Thoracic aorta (tissue), 2 donors: Measurements from ENCODE around the gene TTC22. TPM values are rescaled to one million over a fixed set of nuclear protein-coding genes. Genes with fewer than 3 reads are reported as not detected.

Experiments
- ATAC-seq: fragments of 150-250 bp; one replicate; pipeline ENCODE4 v1.8.0; 2017; ENCODE audit warnings: low read depth; ENCODE audit not compliant: insufficient number of reproducible peaks, low FRiP score
- DNase-seq: peaks from one replicate; pipeline ENCODE4 v3.0.0-alpha.2; 2020; ENCODE audit warnings: low spot score
- H3K27ac ChIP-seq, 2 donors: fragments of 200-600 bp; sonication (generic); 1 replicate in 1 of 2; 2 replicates in 1 of 2; pipeline ENCODE4 v1.5.1; 2016; ENCODE audit warnings: mild to moderate bottlenecking in 2 of 2, moderate library complexity in 2 of 2
- H3K27me3 ChIP-seq: fragments of 200-600 bp; sonication (generic); replicated peaks from 2 replicates; pipeline ENCODE4 v1.6.0; 2016; ENCODE audit warnings: mild to moderate bottlenecking; ENCODE audit not compliant: insufficient read depth
- H3K36me3 ChIP-seq: fragments of 200-600 bp; sonication (generic); one replicate; pipeline ENCODE4 v1.5.1; 2016
- H3K4me1 ChIP-seq, 2 donors: fragments of 200-600 bp; sonication (generic); 1 replicate in 1 of 2; 2 replicates in 1 of 2; pipeline versions ENCODE4 v1.5.1 to v1.6.0; 2016; ENCODE audit warnings: low read depth in 2 of 2, mild to moderate bottlenecking in 1 of 2; ENCODE audit not compliant: control insufficient read depth in 1 of 2
- H3K4me3 ChIP-seq: fragments of 200-600 bp; sonication (generic); 2 replicates; pipeline ENCODE4 v1.5.1; 2016; ENCODE audit warnings: mild to moderate bottlenecking
- H3K9me3 ChIP-seq: fragments of 200-600 bp; sonication (generic); 2 replicates; pipeline ENCODE4 v1.5.1; 2016
- CTCF ChIP-seq: fragments of 200-600 bp; sonication (generic); IDR thresholded peaks from one replicate; pipeline ENCODE4 v1.5.1; 2019; ENCODE audit warnings: antibody characterized with exemption
- total RNA-seq, 2 donors: library from RNA; depleted of rRNA; stranded (reverse); fragments of >200 nt; gene quantifications; one replicate each; pipeline versions ENCODE4 v1.1.0 to v1.2.3, GENCODE V29; 2016

TTC22 gene
- total RNA-seq, result under 1 TPM in 1 of 2 donors, not detected in 1; 0.63 TPM

DNA sequence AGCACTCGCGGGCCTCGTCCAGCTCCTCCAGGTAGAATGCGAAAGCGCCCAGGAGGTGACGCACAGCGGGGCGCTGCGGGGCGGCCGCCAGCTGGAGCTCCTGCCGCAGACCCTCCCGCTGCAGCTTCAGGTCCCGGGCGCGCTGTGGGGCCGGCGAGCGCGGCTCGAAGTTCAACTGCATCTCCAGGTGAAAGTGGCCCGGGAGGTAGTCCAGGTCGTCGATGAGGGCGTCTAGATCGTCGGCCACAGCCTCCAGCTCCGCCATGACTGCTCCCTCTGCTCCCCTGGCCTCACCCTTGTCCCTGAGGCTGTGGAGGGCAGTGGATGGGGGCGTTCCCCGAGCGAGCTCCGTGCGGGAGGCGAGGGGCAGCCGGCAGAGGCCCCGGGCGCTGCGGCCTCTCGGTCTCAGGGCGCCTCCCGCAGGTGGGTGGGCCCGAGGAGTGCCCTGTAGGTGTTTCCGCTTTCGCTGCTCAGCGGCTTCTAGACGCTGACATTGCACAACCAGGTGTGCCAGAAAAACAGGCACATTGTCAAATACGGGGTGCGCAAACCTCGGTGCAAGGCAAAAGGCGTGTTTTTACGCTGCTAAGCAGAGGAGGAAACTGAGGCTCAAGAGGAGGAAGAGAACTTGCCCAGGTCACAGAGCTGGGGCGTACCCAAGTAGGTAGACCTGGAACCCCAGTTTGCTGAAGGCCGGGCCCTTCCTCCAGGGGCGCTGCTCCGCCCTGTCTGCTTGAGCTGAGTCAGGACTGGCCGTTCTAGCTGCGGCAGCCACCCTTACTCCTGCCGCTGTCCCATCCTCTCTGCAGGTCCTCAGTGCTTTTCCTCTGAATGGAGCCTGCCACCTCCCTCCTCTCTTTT, at the start of gene TTC22:
Gene TTC22, minus strand, starts transcription at position 425 of the 861 bp plus-strand sequence. Its CDS starts 160 bp downstream, at position 265.
- ATAC-seq (no peak), DNase-seq (no peak)
- no peak within 1 kb of the TSS for H3K27ac ChIP-seq
- no peaks in the 10 kb centered on the region for H3K27me3 ChIP-seq
- H3K36me3 ChIP-seq, result no peaks in the 10 kb centered on the region
- peaks cover 6 to 27% of the 10 kb centered on the region in 2 donors for H3K4me1 ChIP-seq
- H3K4me3 ChIP-seq, result peak within 1 kb of the TSS; percentile 62
- no peaks in the 10 kb centered on the region for H3K9me3 ChIP-seq
- TF ChIP-seq CTCF, result peak; percentile 11

- Histone ChIP-seq H3K36me3 (peaks cover 19% of the 10 kb centered on the region), H3K27ac (no peak overlapping the region)
These were observed 49.6 kb upstream of the TTC22 start for GRCh38 chr1:54850737-54851136.

DNA sequence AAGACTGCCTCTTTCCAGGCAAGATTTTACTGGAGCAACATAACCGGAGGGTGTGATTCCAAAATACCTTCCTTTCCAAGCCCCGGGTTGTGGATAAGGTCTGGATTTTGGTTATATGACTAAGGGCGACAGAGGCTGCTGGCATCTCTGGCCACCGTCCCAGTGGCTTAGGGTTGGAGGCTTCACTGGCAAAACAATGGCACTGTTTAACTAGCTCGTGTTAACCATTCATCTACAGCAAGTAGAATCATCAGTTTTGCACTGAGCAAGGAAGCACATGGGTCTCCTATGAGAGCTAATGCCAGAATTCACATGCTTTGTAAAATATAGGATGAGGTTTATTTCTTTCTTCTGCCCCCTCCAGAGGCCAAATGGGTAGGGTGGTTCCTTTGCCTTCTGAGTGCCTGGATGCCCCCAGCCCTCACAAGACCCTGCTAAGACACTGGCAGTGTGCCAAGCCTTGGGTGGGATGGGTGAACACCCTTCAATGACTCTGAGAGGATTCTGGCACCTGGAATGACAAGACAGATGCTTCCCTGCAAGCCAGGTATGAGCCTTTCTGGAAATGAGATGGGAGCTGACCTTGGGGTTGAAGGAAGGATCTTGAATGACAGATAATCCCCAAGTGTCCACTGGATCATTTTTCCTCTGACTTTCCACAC, 49.1 kb upstream of the TTC22 start:
- H3K27me3 ChIP-seq, result no peaks in the 10 kb centered on the region
- no peak for TF ChIP-seq CTCF
- no peaks in the 10 kb centered on the region for H3K4me1 ChIP-seq
- DNase-seq (no peak), ATAC-seq (no peak)
- no peaks in the 10 kb centered on the region for H3K9me3 ChIP-seq
- no peak overlapping the region for H3K4me3 ChIP-seq
- H3K36me3 ChIP-seq, result peaks cover 19% of the 10 kb centered on the region
- no peak overlapping the region for H3K27ac ChIP-seq

More at GRCh38 chr1:54850737-54851136, 49.6 kb upstream of the TTC22 start:
- Histone ChIP-seq H3K4me1 (no peaks in the 10 kb centered on the region), H3K9me3 (no peaks in the 10 kb centered on the region), H3K27me3 (no peaks in the 10 kb centered on the region), H3K4me3 (no peak overlapping the region)
- ATAC-seq (no peak), DNase-seq (no peak)
- TF ChIP-seq CTCF, result no peak

DNA sequence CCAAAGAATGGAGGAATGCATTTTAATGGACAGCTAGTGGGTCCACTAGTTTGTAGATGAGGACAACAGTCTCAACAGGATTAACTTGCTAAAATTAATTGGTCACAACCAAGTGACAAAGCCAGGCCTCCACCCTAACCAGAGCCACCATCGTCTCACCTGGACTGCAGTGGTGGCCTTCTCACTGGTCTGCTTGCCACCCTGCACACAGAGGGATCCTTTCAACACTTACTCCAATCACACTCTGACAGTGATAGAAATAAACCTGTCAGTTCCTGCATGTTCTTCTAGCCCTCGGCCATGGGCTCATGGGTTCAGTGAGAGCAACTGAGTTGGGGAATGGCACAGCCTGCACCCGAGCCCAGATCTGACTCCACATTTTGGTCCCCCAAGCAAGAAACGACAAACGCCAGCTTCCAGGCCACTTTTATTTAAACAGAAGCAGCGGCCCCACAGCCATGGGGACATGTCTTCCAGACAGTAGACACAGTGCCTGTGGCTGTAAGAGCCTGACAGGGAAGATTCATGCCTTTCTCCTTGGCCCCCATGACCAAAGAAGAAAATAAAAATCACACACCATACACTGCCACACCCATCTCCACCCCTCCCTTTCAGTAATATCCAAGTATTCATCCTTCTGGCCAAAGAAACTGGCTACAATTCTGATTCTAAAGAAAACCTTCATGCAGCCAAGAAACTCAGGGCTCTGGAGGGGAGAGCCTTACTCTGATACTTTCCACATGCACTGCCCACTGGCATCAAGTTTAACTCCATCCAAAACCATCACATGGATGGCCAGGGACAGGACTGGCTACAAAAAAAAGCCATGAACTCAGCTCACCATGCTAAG, 48.3 kb upstream of the TTC22 start:
- peaks cover 19% of the 10 kb centered on the region for H3K36me3 ChIP-seq
- no peak for TF ChIP-seq CTCF
- H3K9me3 ChIP-seq, result no peaks in the 10 kb centered on the region
- ATAC-seq, result no peak
- H3K27me3 ChIP-seq, result no peaks in the 10 kb centered on the region
- H3K4me3 ChIP-seq, result no peak overlapping the region
- DNase-seq, result no peak
- no peak overlapping the region for H3K27ac ChIP-seq
- H3K4me1 ChIP-seq, result no peaks in the 10 kb centered on the region
